HG03280 (cell line): ENCODE data around the gene SRPK2.
"Not testable (repeated sequence)": the region's sequence is repeated elsewhere in the genome, so short reads cannot be mapped to it uniquely, and the experiment has no call there.

Experiments
- ATAC-seq: cut with Tn5 transposase; IDR thresholded peaks from one replicate; pipeline ENCODE4 v1.9.1; 2021; ENCODE audit warnings: mild to moderate bottlenecking, moderate library complexity; ENCODE audit not compliant: unreplicated experiment

The SRPK2 gene

DNA sequence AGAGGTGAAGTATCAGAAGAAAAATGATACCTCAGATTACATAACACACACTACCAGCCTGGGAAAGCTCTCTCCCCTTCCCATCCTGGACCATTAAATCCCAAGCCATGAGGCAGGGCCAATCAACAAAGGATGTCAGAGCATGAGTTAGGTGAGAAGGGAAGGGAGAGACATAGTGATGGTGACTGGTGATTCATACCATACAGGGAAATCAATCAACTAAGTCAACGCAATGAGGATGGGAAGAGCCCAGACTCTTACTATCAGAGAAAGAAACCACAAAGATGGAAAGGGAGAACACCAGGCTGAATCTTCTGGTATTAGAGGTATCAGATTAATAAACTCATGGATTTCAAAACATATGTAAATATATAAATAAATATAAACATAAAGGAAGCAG is 189.3 kb downstream of the SRPK2 start:
- no peak for ATAC-seq

DNA sequence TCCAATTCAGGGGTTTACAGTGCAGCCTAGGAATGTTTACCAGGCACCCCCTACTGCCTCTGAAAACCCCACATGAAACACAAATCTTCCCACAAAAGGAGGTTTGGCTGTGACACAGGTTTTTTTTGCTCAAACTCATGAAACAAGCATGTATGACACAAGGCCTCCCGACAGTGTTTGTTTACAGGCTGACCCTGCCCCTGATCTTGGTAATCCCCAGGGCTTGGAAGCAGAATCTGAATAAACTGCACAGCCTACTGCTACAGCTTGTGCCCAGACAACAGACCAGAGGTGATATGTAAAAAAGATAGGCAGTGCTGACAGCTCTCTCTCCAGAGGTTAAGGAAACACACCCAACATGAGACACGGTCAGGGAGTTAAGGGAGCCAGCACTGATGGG is 190.5 kb downstream of the SRPK2 start:
- no peak for ATAC-seq

DNA sequence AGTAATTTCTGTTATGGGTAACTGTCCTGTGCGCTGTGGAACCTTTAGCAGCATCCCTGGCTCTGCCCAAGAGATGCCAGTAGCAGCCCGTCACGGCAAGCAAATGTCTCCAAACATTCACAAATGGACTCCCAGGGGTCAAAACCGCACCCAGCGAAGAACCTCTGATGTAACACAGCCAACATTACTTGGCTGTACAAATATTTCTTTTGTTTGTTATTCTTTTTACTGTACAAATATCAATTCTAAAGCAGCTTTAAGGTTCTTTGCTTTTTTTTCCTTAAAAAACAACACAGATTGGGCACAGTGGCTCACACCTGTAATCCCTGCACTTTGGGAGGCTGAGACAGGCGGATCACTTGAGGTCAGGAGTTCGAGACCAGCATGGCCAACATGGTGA is 192.2 kb downstream of the SRPK2 start:
- no peak for ATAC-seq

DNA sequence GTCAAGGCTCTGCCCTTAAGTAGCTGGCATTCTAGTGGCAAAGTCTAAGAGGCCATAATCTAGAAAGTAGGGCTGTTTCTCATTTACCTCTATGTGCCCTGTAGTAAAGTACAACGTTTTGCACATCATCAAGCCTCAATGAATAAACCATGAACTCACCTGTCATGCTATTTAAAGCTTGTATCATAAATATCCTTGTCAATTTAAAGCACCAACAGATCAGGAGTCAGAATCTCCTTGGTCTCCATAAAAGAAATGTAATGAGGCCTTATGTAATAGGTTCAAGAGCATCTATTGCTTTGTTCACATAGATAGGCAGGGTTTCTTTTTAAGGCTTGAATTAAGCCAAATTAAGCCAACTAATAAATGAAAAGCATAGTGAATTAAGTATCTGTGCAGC is 192.8 kb downstream of the SRPK2 start:
- no peak for ATAC-seq

DNA sequence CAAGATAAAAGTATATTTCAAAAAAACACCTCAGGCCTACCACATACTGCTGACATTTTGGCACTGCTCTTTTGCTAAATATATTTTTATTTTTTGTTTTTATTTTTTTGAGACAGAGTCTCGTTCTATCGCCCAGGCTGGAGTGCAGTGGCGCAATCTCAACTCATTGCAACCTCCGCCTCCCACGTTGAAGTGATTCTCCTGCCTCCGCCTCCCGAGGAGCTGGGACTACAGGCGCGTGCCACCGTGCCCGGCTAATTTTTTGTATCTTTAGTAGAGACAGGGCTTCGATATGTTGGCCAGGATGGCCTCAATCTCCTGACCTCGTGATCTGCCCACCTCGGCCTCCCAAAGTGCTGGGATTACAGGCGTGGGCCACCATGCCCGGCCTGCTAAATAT is 193.8 kb downstream of the SRPK2 start:
- ATAC-seq, result not testable (repeated sequence)

DNA sequence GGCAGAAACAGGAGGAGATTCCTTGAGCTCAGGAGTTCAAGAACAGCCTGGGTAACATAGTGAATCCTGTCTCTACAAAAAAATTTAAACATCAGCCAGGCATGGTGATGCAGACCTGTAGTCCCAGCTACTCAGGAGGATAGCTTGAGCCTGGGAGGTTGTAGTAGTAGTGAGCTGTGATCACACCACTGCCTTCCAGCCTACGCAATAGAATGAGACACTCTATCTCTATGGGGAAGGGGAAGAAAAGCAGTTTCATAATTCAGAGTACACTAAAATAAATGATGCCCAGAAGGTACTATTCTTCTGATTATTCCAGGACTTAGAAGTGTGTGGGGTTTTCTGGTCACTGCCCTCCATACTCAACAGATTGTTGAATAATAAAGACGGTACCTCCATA is 197.4 kb downstream of the SRPK2 start:
- no peak for ATAC-seq

DNA sequence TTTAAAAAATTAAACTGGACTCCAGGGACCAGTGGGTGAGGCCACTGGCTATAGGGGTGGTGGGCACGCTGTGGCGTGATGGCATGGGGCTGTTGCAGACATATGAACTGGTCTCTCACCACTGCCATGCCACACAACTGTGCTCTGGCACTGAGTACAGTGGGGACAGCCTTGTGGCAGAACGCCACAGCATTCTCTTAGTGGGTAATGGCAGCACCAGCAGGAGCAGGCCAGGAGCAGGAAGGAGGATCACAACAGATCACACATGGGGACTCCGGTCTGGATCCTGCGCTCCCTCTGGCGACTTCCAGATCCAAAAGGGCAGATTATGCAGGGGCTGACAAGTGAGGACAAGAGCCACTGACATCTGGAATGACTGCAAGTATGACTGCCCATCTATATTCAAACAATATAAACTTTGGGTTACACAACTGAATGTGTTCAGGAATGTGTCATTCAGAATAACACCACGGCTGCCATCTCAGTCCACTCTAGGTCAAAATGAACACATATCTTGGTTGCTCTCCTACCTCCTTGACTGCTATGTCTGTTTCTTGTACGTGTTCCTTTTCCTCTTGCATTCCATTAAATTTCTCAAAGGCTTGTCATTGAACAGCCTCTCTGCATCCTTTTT is 198.7 kb downstream of the SRPK2 start:
- ATAC-seq, result no peak

DNA sequence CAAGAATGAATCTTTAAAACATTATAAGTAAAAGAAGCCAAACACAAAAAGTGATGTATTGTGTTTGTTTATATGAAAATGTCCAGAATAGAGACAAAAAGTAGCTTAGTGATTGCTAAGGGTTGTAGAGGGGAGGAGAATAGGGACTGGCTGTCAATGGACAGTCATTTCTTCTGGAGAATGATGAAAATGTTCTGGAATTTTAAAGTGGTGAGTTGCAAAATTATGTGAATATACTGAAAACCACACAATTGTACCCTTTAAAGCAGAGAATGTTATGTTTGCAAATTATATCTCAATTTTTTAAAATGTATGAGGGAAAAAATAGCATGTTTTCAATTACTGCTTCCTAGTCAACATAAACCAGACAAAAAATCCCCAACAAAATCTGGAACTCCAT is 200.5 kb downstream of the SRPK2 start:
- ATAC-seq, result no peak

DNA sequence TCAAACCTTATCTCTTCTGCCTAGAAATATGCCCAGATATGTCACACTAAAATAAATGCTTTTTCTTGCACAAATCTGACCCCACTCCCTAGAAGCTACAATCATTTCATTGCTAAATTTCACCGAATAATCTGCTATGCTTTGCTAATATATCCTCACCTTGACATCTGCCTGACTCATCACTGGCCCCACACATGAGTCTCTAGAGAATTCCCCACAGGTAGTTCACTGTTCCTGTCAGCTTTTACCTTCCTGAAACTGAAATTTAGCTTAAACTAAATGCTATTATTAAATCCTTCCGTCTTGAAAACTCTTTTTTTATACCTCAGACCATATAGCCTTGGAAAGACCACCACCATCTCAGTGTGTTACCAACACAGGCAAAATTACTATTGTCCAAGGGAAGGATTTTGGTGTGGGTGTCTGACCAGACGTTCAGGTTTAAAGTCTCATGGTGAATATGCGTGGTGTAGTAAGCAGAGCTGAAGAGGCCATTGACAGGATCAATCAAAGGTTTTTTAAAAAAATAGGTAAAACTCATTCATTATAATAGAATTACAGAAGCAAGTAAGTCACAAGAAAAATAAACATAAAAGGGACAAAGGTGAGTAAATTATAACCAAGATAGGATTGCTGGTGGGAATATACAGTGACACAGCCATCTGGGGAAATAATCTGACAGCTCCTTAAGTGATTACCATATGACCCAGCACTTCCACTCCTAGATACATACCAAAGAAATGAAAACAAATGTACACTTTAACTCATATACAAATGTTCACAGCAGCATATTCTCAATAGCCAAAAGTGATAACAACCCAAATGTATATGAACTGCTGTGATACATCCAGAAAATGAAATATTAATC is 201.2 kb downstream of the SRPK2 start:
- ATAC-seq, result no peak

DNA sequence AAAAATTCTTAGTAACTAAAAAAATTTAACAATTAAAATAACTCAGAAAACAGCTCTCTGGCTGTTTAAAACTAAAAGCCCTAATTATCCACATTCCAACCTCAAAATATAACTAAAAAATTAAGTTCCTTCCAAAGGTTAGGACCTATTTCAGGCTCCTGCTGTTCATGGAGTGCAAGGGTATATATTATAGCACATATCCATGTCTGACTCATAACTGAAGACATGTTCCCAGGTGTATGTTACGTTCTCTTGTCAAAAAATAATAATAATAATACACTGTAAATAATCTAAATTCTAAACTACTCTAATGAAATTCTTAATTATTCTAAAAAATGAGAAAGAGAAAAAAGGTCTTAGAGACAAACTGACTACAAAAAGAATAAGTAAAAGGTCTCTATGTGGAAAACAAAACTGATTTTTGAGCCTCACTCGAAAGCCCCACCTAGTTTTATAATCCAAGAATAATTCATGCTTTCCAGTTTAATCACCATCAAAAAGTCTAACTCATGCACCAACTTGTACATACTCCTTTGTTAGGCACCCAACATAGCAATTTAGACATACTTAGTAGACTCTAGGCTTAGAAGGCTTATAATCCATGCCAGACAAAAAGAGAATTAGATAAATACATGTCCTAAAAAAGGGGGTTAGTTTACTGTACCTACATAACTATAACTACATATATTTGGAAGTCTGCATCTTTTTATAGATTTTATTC is 203.3 kb downstream of the SRPK2 start:
- no peak for ATAC-seq

DNA sequence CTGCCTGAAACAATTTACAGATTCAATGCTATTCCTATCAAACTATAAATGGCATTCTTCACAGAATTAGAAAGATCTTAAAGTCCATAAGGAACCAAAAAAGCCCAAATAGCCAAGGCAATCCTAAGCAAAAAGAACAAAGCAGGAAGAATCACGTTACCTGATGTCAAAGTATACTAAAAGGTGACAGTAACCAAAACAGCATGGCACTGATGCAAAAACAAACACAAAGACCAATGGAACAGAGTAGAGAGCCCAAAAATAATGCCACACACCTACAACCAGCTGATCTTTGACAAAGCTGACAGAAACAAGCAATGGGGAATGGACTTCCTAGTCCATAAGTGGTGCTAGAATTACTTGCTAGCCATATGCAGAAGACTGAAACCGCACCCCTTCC is 208.7 kb downstream of the SRPK2 start:
- no peak for ATAC-seq

DNA sequence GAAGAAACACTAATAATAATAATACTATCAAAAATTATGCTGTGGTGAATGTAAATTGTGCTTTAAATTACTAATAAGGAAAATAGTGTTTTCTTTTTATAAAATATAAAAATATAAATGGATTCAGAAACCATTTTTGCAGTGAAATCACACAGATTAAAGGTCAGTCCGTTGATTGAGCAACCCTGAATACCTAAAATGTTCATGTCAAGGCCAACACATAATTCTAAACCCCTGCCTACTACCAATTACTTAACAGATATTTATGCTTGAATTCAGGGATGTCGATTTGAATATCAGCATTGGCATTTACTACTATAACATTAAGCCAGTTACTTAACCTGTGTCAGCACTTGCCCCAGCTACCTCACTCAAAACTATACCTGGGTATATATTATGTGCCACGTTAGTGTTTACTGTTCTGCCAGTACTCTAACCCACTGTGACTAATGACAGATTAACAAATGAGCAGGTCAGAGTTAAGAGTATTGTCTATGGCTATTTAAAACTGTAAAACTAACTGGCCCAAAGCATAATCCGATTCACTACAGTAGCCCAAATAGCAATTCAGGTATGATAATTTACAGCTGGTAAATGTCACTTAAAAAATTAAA is 209.7 kb downstream of the SRPK2 start:
- ATAC-seq, result no peak

DNA sequence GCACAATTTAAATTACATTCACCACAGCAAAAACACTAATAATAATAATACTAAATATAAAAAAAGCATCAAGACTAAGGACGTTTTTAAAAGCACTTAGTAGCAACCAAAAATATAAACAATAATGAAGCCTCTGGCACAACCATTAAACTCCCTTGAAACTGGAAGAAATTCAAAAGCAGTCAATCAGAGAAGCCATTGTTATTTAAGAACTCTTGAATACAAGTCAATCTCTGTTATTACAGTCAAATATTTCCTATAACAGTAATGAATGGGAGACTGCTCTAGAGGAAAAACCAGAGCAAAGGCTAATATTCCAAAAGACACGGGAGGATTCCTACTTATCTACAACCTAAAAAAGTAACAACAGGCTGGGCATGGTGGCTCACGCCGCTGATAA is 210.5 kb downstream of the SRPK2 start:
- no peak for ATAC-seq

DNA sequence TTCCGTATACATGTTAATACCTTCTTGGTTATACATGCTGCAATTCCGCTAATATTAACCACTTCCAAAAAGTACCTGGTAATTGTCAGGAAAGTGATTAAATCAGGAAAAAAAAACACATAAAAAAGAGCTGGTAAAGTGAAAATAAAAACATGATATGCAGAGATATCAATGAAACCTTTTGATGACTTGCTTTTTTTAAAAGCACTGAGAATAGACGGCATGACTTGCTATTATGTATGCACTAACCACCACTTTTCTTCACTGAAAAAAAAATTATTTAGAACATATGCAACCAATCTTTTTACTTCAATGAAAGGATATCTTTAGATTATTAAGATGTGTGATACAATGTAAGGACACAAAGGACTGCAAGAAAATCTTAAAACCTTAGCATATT is 211.7 kb downstream of the SRPK2 start:
- no peak for ATAC-seq

DNA sequence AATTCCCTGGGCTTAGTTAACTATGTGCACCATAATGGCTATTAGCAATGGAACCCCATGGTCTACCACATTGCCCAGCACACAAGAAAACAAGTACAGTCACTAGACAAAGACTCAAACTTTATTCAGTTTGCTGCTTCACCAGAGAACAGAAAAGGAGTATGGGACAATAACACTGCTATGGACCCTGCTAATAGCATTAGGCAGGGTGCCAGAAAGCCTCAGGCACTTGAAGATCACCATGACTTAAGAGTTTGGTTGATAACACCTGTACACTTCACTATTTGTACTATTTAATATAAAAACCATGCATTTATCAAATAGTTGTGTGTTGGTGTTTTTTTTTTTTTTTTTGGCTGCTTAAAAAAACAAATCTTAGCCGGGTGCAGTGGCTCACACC is 215.1 kb downstream of the SRPK2 start:
- no peak for ATAC-seq

DNA sequence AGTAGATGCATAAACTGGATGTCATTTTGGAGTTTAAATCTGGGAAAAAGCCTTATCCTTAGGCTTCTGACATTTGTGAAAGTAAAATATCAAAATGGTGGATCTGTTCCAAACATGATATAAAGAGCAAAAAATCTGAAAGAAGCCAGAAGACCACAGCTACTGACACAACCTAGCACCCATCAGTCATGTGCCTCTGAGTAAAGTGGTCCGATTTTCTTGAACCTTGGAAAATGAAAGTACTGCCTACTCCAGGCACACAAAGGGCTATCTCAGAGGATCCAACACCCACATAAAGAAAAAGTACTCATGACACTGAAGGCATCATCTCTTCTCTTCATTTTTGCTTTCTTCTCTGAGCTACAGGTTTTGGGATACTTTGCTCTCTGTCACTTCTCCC is 224.0 kb downstream of the SRPK2 start:
- no peak for ATAC-seq

DNA sequence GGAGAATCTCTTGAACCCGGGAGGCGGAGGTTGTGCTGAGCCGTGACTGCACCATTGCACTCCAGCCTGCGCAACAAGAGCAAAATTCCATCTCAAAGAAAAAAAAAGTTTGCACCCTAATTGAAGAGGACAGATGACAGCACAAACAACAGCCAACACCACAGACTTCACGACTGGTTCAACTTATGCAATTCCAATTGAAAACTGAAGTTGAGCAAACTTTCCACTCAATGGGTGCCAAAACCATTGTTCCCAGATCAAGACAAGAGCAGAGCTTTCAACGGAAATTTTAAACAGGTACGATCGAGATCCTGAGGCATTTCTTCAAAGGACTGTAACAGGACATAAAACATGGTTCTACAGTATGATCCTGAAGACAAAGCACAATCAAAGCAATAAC is 225.0 kb downstream of the SRPK2 start:
- no peak for ATAC-seq

DNA sequence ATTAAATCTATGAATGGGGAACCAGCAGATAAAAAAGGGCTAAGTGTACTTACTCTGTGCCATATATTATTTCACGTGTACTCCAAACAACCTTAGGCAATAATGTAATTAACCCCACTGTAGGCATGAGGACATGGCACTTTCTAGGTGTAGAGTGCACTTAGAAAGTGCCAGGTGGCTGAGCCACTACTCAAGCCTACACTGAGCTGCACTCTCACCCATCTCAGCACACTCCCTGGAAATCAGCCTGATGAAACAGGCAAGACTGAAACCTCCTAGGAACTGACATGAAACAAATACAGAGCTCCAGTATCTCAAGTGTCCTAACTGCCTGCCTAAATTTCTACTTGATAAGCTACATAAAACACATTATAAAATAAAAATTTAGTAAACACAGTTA is 227.4 kb downstream of the SRPK2 start:
- no peak for ATAC-seq

DNA sequence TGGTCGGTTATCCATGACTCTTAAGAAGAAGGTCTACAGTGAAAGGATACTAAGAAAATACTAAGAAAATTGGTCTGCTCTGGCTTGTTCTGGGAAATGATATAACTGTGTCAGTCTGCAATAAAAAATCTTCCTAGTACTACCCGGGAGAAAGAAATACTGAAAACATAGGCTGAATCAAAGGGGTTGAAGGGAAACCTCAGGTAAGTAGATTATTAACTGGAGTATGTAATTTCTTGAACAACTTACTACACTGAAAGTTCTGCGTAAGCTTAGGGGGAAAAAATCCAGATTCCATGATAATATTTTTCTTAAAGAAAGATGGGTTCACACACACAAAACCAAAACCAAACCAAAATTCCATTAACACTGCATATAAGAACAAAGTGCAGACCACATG is 231.4 kb downstream of the SRPK2 start:
- ATAC-seq, result no peak

DNA sequence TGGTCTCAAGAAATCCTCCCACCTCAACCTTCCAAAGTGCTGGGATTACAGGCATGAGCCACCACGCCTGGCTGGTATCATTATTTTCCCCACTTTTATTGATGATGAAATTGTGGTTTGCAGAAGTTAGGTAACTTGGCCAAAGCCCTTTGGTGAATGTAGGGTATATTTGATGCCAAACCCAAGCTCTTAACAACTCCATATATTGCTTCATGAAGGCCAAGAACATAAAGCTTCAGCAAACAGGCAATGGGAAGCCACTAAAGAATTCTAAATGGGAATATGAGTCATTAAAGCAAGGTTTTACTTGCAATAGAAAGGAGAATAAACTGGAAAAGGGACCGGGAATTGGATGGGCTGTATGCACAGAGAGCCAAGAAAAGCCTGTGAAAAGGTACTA is 232.0 kb downstream of the SRPK2 start:
- ATAC-seq, result no peak

DNA sequence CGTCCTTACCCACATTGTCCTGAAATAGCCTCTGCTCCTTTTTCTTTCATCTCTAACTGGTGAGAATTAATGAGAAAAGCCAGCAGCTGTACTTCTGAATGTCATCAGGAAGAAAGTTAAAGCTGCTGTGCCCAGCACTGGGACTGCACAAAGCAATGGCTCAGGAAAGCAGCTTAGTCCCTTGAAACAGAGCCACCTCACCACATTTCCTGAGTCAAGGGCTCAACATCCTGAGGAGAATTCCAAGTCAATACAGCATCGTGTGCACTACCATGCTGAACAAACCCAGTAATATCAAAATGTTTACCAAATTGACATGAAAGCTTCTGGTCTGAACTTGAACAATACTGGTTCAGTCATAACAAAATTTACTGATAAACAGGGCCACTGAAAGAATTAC is 234.6 kb downstream of the SRPK2 start:
- no peak for ATAC-seq

DNA sequence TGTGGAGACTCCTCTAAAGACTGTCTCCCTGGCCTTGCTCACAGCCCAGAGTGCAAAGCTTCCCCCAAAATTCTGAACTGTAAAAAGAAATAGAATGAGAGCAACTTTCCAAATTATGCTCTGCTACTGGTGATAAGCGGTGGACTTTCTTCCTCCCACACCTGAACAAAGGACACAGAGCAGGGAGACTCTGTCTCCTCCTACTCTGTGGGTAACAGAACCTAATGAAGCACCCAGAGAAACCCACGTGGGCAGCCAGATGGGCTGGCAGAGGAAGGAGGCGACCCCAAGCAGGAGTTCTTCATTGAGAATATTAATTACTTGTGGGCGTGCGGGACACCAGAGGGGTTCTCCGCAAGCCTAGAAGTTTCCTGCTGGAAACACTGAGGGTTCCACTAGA is 235.2 kb downstream of the SRPK2 start:
- no peak for ATAC-seq
